Thyroid gland (tissue), 4 donors: Measurements from ENCODE around the gene PCBP4. TPM values are rescaled to one million over a fixed set of nuclear protein-coding genes. Genes with fewer than 3 reads are reported as not detected.

Source experiments
- DNase-seq, 2 donors: peaks; one replicate each; pipeline ENCODE4 v3.0.0-alpha.2; 2019
- H3K27ac ChIP-seq, 3 donors: fragments of 200-600 bp; sonication (generic); 1 replicate in 2 of 3; 2 replicates in 1 of 3; pipeline ENCODE4 v1.5.1; 2016 to 2019; ENCODE audit warnings: mild to moderate bottlenecking in 1 of 3, moderate library complexity in 1 of 3
- H3K27me3 ChIP-seq: fragments of 200-600 bp; sonication (generic); one replicate; pipeline ENCODE4 v1.5.1; 2019
- H3K36me3 ChIP-seq, 2 donors: fragments of 200-600 bp; sonication (generic); one replicate each; pipeline ENCODE4 v1.5.1; 2016 to 2019
- H3K4me1 ChIP-seq, 2 donors: fragments of 200-600 bp; sonication (generic); one replicate each; pipeline ENCODE4 v1.5.1; 2017 to 2019
- H3K4me3 ChIP-seq, 3 donors: fragments of 200-600 bp; sonication (generic); replicated peaks in 1 of 3; 1 replicate in 2 of 3; 2 replicates in 1 of 3; pipeline ENCODE4 v1.5.1; 2016; ENCODE audit warnings: mild to moderate bottlenecking in 1 of 3
- H3K9me3 ChIP-seq: fragments of 200-600 bp; sonication (generic); one replicate; pipeline ENCODE4 v1.5.1; 2017
- POLR2A ChIP-seq, 2 donors: fragments of 450-650 bp; IDR thresholded peaks; one replicate each; pipeline ENCODE4 v1.6.1; 2017; ENCODE audit warnings: antibody characterized with exemption in 2 of 2, mild to moderate bottlenecking in 2 of 2, moderate library complexity in 1 of 2
- WGBS, 2 donors: methylation state at CpG; one replicate each; pipeline ENCODE4 v1.1.5; 2017; 5-methylcytosine and 5-hydroxymethylcytosine counted together
- intact Hi-C: fragments of 100-400 bp; cut with DNase I; formaldehyde crosslinking; loops from one replicate; pipeline ENCODE4 v1.15.1; 2023
- total RNA-seq, 4 donors: library from RNA; depleted of rRNA; stranded (reverse); fragments of >200 nt; gene quantifications; one replicate each; pipeline ENCODE4 v1.2.3, GENCODE V29; 2016
- TF ChIP-seq, protein P1 (sequence below), 6 experiments: fragments of 200-600 bp in 3 of 6; fragments of 450-650 bp in 3 of 6; sonication (generic) in 3 of 6; IDR thresholded peaks; one replicate each; pipeline ENCODE4 v1.5.1; 2016 to 2019; ENCODE audit warnings: antibody characterized with exemption in 6 of 6, mild to moderate bottlenecking in 2 of 6, inconsistent platforms in 1 of 6, moderate library complexity in 1 of 6

PCBP4 gene
- total RNA-seq, 4 donors from 2014 or later: 22.2 to 66.2 (median 41.1) TPM

DNA sequence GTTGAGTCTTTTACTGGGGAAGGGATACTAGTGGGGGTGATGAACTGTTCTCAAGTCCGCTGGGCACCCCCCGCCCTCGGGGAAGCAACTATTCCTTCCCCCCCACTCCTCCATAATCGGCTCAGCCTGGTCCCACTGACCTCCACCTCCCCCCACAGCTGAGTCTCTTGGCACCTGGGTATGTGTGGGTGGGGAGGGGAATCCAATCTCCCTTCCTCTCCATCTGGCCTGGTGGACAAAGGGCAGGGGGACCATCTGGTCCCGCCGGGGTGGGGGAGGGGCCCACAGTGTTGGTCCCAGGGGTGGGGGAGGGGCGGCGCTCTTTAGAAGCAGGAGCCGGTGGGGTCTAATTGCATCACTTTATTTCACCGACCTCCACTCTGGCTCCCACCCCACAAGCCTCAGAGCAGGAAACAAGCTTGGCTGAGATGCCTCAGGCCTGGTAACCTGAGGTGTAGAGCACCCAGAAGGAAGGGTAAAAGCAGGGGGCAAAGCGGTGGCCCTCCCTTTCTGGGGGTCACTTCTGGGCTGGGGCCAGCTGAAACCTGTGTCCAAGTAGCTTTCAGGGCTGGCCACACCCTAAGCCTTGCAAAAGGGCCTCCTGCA, 1.0 kb upstream of the PCBP4 start:
- TF ChIP-seq, protein P1, sequence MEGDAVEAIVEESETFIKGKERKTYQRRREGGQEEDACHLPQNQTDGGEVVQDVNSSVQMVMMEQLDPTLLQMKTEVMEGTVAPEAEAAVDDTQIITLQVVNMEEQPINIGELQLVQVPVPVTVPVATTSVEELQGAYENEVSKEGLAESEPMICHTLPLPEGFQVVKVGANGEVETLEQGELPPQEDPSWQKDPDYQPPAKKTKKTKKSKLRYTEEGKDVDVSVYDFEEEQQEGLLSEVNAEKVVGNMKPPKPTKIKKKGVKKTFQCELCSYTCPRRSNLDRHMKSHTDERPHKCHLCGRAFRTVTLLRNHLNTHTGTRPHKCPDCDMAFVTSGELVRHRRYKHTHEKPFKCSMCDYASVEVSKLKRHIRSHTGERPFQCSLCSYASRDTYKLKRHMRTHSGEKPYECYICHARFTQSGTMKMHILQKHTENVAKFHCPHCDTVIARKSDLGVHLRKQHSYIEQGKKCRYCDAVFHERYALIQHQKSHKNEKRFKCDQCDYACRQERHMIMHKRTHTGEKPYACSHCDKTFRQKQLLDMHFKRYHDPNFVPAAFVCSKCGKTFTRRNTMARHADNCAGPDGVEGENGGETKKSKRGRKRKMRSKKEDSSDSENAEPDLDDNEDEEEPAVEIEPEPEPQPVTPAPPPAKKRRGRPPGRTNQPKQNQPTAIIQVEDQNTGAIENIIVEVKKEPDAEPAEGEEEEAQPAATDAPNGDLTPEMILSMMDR (IDR thresholded peaks at IDR 0.05): no peak
- no peak for TF ChIP-seq POLR2A (IDR thresholded peaks at IDR 0.05)
- intact Hi-C loops: no loop called here
- H3K9me3 ChIP-seq: no peaks in the 10 kb centered on the region
- peak in 1 of 2 donors; percentile 36 for DNase-seq
- H3K27me3 ChIP-seq: no peaks in the 10 kb centered on the region
- no peaks in the 10 kb centered on the region for H3K36me3 ChIP-seq
- peak overlapping the region; percentile 78 to 83 (median 82) for H3K27ac ChIP-seq
- 9 to 17% methylated on average over 7 to 10 of the region's 11 CpGs for WGBS, 2 donors
- peaks cover 10 to 19% of the 10 kb centered on the region in 2 donors for H3K4me1 ChIP-seq
- H3K4me3 ChIP-seq: peak overlapping the region; percentile 61 to 95 (median 67)

DNA sequence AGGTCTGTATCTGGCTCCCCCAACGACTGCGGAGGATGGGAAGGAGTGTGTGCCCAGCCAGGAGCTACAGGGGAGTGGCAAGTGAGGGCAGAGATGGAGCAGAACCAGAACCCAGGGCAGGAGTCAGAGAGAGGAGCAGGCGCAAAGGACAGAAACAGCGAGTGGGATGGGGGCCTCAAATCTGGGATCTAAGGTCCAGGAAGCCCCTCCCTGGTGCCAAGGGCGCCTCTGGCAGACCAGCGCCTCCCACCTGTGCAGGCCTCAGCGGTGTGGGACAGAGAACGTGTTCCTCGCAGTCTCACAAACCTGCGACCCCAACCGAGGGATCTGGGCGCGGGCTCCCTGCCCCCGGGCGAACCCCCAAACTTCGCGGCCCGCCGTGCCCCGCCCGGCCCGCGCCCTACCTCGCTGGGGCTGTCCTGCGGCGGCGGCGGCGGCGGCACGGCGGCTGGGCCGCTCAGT, 301 bp downstream of the PCBP4 start:
- peak overlapping the region; percentile 38 to 73 (median 61) for H3K4me3 ChIP-seq
- peak overlapping the region; percentile 53 to 69 (median 56) for H3K27ac ChIP-seq
- 9 to 14% methylated on average over 5 to 15 of the region's 33 CpGs for WGBS, 2 donors
- H3K36me3 ChIP-seq: no peaks in the 10 kb centered on the region
- intact Hi-C loops: no loop called here
- TF ChIP-seq, protein P1 (IDR thresholded peaks at IDR 0.05): peak in 1 of 6 experiments; percentile 12
- TF ChIP-seq POLR2A (IDR thresholded peaks at IDR 0.05): no peak
- no peaks in the 10 kb centered on the region for H3K9me3 ChIP-seq
- DNase-seq: no peak
- peaks cover 10 to 11% of the 10 kb centered on the region in 2 donors for H3K4me1 ChIP-seq
- no peaks in the 10 kb centered on the region for H3K27me3 ChIP-seq

DNA sequence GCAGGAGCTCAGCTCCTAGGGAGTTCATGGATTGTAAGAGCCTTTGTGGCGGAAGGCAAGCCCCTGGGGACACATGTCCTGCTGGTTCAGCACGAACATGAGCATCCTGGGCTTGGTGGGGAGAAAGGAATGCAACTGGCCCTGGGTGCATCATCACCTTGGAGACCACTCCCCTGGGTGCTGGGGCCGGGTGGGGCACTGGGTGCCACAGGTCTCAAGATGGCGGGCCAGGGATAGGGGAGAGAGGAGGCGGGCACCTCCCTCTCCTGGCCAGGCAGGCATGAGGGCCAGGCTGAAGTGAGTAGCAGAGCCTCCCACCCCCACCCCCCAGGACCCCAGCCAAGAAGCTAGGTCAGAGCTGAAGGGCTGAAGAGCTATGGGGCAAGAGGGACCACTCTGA, 768 bp downstream of the PCBP4 start:
- H3K36me3 ChIP-seq: no peaks in the 10 kb centered on the region
- peaks cover 10 to 11% of the 10 kb centered on the region in 2 donors for H3K4me1 ChIP-seq
- intact Hi-C loops: no loop called here
- 80 to 100% methylated on average over 1 to 2 of the region's 5 CpGs for WGBS, 2 donors
- no peaks in the 10 kb centered on the region for H3K27me3 ChIP-seq
- peak overlapping the region in 2 of 3 donors; percentile 61 to 73 for H3K4me3 ChIP-seq
- no peak for DNase-seq
- TF ChIP-seq, protein P1 (IDR thresholded peaks at IDR 0.05): no peak
- TF ChIP-seq POLR2A (IDR thresholded peaks at IDR 0.05): no peak
- no peaks in the 10 kb centered on the region for H3K9me3 ChIP-seq
- peak overlapping the region in 1 of 3 donors; percentile 53 for H3K27ac ChIP-seq

DNA sequence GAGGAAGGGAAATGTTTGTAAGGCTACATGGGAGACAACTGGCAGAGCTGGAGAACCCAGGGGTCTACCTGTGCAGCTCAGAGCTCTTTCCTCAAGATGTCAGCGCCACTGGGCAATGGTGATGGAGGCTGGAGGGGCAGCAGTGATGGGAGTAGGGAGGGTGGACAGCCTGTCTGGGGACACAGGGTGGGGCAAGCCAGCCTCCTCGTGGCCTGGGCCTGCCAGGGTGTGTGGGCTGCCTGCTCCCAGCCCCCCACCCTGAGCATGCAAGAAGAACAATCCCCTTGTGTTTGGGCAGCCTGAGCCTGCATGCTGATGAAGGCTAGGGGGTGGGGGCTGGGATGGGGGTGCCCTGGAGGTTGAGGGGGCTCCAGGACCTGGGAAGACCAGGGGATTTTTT, 1.2 kb downstream of the PCBP4 start:
- Histone ChIP-seq H3K4me1 (peaks cover 10 to 11% of the 10 kb centered on the region in 2 donors), H3K4me3 (no peak overlapping the region), H3K36me3 (no peaks in the 10 kb centered on the region), H3K27ac (no peak overlapping the region), H3K9me3 (no peaks in the 10 kb centered on the region), H3K27me3 (no peaks in the 10 kb centered on the region)
- TF ChIP-seq, protein P1 (IDR thresholded peaks at IDR 0.05): no peak
- TF ChIP-seq POLR2A (IDR thresholded peaks at IDR 0.05): no peak
- DNase-seq: no peak
- intact Hi-C loops: no loop called here
- WGBS, 2 donors: 85 to 100% methylated on average over 1 to 2 of the region's 2 CpGs

DNA sequence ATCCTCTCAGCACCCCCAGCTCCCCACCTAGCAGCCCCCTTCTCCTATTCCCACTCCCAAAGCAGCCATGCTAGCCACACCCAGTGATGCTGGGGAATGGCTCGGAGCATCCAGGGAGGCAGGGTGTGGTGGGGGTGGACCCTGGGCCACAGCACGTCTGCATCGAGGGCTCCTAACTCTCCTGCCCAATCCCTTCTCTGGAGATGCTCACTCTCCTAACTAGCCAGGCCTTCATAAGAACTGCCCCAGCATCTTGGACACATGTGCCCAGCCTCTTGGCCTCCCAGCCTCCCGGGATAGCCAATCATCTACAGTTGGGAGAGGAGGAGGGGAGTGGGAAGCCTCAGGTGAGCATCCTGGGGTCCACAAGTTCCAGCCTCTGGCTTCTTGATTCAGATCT, 2.7 kb downstream of the PCBP4 start:
- H3K4me1 ChIP-seq: peaks cover 10 to 11% of the 10 kb centered on the region in 2 donors
- no peak overlapping the region for H3K4me3 ChIP-seq
- intact Hi-C loops: no loop called here
- no peaks in the 10 kb centered on the region for H3K36me3 ChIP-seq
- no peak overlapping the region for H3K27ac ChIP-seq
- no peaks in the 10 kb centered on the region for H3K27me3 ChIP-seq
- DNase-seq: no peak
- WGBS, 2 donors: 74 to 75% methylated on average over 4 of the region's 4 CpGs
- H3K9me3 ChIP-seq: no peaks in the 10 kb centered on the region
- no peak for TF ChIP-seq POLR2A (IDR thresholded peaks at IDR 0.05)
- TF ChIP-seq, protein P1 (IDR thresholded peaks at IDR 0.05): no peak
